ENCODE results near the gene ROBO2.

GRCh38 chr3:77682162-77682561 lies 642.3 kb downstream of the ROBO2 start:
- no peak for TF ChIP-seq POLR2A (IDR thresholded peaks at IDR 0.05; ENCODE audit: low read depth, low read length)
- TF ChIP-seq, protein P1, sequence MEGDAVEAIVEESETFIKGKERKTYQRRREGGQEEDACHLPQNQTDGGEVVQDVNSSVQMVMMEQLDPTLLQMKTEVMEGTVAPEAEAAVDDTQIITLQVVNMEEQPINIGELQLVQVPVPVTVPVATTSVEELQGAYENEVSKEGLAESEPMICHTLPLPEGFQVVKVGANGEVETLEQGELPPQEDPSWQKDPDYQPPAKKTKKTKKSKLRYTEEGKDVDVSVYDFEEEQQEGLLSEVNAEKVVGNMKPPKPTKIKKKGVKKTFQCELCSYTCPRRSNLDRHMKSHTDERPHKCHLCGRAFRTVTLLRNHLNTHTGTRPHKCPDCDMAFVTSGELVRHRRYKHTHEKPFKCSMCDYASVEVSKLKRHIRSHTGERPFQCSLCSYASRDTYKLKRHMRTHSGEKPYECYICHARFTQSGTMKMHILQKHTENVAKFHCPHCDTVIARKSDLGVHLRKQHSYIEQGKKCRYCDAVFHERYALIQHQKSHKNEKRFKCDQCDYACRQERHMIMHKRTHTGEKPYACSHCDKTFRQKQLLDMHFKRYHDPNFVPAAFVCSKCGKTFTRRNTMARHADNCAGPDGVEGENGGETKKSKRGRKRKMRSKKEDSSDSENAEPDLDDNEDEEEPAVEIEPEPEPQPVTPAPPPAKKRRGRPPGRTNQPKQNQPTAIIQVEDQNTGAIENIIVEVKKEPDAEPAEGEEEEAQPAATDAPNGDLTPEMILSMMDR (IDR thresholded peaks at IDR 0.05 in 2 of 3, conservative IDR thresholded peaks at IDR 0.05 in 1 of 3; ENCODE audit: control insufficient read depth in 2 of 3, extremely low read depth in 1 of 3, insufficient read depth in 1 of 3, low read depth in 3 of 3, low read length in 3 of 3): no peak

Data from GM12878 (cell line).